Measurements from ENCODE around the gene MC1R. TPM values are rescaled to one million over a fixed set of nuclear protein-coding genes. Genes with fewer than 3 reads are reported as not detected.

Gene MC1R
- total and polyA plus RNA-seq, 2 of the 8 experiments (the other 6 are each of a cell fraction or from before 2014, with no cell fraction given) = 2.2 to 2.9 TPM

DNA sequence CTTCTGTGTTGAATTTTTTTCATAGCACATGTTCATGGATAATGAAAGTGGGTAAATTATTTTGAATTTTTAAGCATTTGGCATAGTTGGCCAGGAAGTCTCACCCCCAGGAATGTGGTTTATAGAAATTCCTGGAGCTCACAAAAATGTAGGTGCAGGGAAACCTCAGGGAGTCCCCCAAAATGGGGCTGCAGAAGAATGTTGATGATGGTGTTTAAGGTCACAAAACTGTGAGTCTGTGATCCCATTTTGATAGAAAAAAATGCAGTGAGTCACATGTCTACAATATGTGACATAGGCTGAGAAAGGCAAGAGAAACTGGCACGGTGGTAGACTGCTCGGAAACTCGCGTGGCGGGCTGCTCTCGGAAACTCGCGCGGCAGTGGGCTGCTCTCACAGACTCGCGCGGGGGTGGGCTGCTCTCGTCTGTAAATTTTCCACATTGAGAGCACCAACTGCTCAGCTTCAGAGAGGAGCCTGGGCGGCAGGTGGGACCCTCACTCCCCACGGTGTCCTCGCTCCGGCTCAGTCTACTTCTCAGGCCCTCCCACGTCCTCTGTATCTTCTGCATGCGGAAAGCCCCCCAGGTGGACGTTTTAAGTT, 18.7 kb upstream of the MC1R start:
- CTCF ChIA-PET (ENCODE audit: partially characterized antibody) = interaction anchor here (0.9 to 3.7 kb wide), 3 partner anchors 10 to 161 kb away, joined by 3 to 14 read pairs (median 4); partner anchors contain the start of gene MC1R
- Histone ChIP-seq H3K36me3 (ENCODE audit: control insufficient read depth in 2 of 4, insufficient read depth in 4 of 4, low read length in 3 of 4) (peaks cover 5 to 28% (median 18%) of the 10 kb centered on the region in 4 experiments; a peak in 7 of 8 replicates), H3K27me3 (replicated peaks in 1 of 4; ENCODE audit: control insufficient read depth in 3 of 4, extremely low read depth in 1 of 4, insufficient read depth in 3 of 4, low read length in 3 of 4) (no peaks in the 10 kb centered on the region), H3K9ac (replicated peaks in 1 of 4; ENCODE audit: extremely low read depth in 1 of 4, low read depth in 3 of 4, low read length in 3 of 4) (no peak overlapping the region), H3K9me3 (ENCODE audit: insufficient read depth in 2 of 2, low read depth in 1 of 2, low read length in 1 of 2) (no peaks in the 10 kb centered on the region), H3K4me1 (replicated peaks in 1 of 4; ENCODE audit: control insufficient read depth in 3 of 4, insufficient read depth in 4 of 4, low read length in 3 of 4) (no peaks in the 10 kb centered on the region), H3K4me2 (ENCODE audit: insufficient read depth in 1 of 2, low read depth in 2 of 2, low read length in 2 of 2) (no peak overlapping the region), H3K27ac (ENCODE audit: low read depth, low read length) (no peak overlapping the region), H3K4ac (replicated peaks; ENCODE audit: insufficient read length, low read depth, low read length) (no peak overlapping the region), H4K8ac (ENCODE audit: extremely low read depth, insufficient read depth, low read length) (no peak overlapping the region), H4K20me1 (replicated peaks in 1 of 2; ENCODE audit: control insufficient read depth in 1 of 2, insufficient read depth in 2 of 2, low read length in 2 of 2) (peaks cover 0 to 11% of the 10 kb centered on the region in 2 experiments), H2AK5ac (ENCODE audit: low read depth, low read length) (no peak overlapping the region), H3K23me2 (ENCODE audit: low read depth, low read length) (no peaks in the 10 kb centered on the region), H4K5ac (ENCODE audit: insufficient read length, low read depth, low read length) (no peak overlapping the region), H3K79me1 (ENCODE audit: low read depth, low read length) (no peaks in the 10 kb centered on the region), H4K91ac (replicated peaks; ENCODE audit: insufficient read length, low read length) (no peak overlapping the region), H2BK20ac (ENCODE audit: low read length) (no peak overlapping the region), H3K18ac (ENCODE audit: extremely low read depth, low read length) (no peak overlapping the region), H2BK15ac (ENCODE audit: low read length) (no peak overlapping the region), H2BK12ac (ENCODE audit: low read depth, low read length) (no peak overlapping the region), H2AFZ (ENCODE audit: low read length) (no peak overlapping the region), H3K23ac (ENCODE audit: insufficient read length) (no peak overlapping the region), H3K14ac (ENCODE audit: insufficient read length) (no peak overlapping the region), H2BK120ac (replicated peaks; ENCODE audit: low read depth, low read length) (no peak overlapping the region), H2BK5ac (ENCODE audit: low read depth, low read length) (no peak overlapping the region), H3K56ac (replicated peaks; ENCODE audit: insufficient read length, low read depth, low read length) (no peak overlapping the region), H3K79me2 (ENCODE audit: control insufficient read depth in 1 of 2, insufficient read depth in 2 of 2, low read length in 2 of 2) (no peaks in the 10 kb centered on the region), H3K4me3 (ENCODE audit: extremely low read depth in 1 of 4, insufficient read depth in 2 of 4, low read depth in 3 of 4, low read length in 4 of 4) (no peak overlapping the region)
- POLR2A ChIA-PET (ENCODE audit: partially characterized antibody) = interaction anchor here (1.3 kb wide), 1 partner anchor 22 kb away, joined by 4 read pairs; no protein-coding TSS in a partner anchor
- TF ChIP-seq GTF2F1 (IDR thresholded peaks at IDR 0.05; ENCODE audit: borderline replicate concordance, low read depth, low read length) = no peak
- TF ChIP-seq SIRT6 (IDR thresholded peaks at IDR 0.05; ENCODE audit: low read length) = no peak
- TF ChIP-seq, protein P1, sequence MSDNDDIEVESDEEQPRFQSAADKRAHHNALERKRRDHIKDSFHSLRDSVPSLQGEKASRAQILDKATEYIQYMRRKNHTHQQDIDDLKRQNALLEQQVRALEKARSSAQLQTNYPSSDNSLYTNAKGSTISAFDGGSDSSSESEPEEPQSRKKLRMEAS (IDR thresholded peaks at IDR 0.05) = no peak
- TF ChIP-seq, protein P2, sequence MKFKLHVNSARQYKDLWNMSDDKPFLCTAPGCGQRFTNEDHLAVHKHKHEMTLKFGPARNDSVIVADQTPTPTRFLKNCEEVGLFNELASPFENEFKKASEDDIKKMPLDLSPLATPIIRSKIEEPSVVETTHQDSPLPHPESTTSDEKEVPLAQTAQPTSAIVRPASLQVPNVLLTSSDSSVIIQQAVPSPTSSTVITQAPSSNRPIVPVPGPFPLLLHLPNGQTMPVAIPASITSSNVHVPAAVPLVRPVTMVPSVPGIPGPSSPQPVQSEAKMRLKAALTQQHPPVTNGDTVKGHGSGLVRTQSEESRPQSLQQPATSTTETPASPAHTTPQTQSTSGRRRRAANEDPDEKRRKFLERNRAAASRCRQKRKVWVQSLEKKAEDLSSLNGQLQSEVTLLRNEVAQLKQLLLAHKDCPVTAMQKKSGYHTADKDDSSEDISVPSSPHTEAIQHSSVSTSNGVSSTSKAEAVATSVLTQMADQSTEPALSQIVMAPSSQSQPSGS (IDR thresholded peaks at IDR 0.05; ENCODE audit: low read length) = no peak
- DNase-seq (ENCODE audit: low read depth in 1 of 2, low spot score in 2 of 2) (no peak), FAIRE-seq (no peak)
- 93% methylated on average over 20 of the region's 20 CpGs; no CpG with 5 or more reads in 1 of the 2 experiments for WGBS, 2 experiments (ENCODE audit: extremely low coverage in 1 of 2, insufficient coverage in 1 of 2, insufficient read length in 1 of 2, insufficient replicate concordance in 2 of 2, low coverage in 1 of 2, low lambda C conversion rate in 2 of 2, missing lambda C conversion rate in 1 of 2)
